Fibroblast of skin of left biceps (primary cell): Measurements from ENCODE around the gene MAZ.
A peak's percentile ranks its signal among the peaks of the same experiment; 100 is the strongest.

Source experiments
- DNase-seq, 2 experiments: peaks; one replicate each; pipeline ENCODE4 v3.0.0-alpha.2; 2013; ENCODE audit warnings: low read depth in 2 of 2

The MAZ gene

DNA sequence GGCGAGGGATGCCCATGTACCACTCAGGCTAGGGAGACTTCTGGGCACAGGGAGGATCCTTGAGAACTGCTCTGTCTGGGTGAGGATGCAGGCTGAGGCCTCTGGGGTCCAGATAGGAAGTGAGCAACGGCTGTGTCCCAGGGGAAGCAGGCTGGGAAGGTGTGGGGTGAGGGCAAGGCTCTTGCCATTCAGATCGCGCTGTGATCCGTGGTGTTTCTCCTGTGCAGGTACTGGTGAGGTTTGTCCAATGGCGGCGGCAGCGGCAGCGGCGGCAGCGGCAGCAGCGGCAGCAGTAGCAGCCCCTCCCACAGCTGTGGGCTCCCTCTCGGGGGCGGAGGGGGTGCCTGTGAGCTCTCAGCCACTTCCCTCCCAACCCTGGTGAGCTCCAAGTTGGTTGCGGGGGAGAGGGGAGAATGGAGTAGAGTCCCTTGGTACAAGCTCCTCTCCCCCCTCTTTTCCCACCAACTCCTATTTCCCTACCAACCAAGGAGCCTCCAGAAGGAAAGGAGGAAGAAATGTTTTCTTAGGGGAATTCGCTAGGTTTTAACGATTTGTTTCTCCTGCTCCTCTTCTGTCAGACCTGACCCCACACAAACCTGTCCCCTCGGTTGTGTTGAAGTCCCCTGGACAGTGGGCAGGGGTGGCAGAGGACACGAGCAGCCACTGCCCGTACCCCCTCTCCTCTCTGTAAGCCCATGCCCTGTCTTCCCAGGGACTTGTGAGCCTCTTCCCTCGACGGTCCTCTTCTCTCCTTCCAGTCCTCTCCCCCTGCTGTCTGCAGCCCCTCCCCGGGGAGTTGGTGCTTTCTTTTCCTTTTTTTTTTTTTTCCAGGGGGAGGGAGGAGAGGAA lies 3.7 kb downstream of the MAZ start:
- no peak for DNase-seq

DNA sequence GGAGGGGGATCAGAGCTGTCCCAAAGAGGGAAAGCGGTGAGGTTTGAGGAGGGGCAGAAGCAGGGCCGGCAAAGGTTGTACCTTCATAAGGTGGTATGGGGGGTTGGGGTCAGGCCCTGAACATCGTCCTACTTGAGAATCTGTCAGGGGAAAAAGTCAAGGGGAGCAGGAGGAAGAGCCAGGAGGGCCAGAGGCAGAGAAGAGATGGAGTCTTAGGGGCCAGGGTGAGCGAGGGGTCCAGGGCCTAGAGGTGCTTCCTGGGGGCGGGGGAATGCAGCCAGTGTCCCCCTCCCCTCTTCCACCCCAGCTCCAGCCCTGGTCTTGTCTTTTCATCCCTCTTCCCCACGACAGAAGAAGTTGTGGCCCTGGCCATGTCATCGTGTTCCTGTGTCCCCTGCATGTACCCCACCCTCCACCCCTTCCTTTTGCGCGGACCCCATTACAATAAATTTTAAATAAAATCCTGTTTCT lies 4.4 kb downstream of the MAZ start:
- DNase-seq, result no peak

DNA sequence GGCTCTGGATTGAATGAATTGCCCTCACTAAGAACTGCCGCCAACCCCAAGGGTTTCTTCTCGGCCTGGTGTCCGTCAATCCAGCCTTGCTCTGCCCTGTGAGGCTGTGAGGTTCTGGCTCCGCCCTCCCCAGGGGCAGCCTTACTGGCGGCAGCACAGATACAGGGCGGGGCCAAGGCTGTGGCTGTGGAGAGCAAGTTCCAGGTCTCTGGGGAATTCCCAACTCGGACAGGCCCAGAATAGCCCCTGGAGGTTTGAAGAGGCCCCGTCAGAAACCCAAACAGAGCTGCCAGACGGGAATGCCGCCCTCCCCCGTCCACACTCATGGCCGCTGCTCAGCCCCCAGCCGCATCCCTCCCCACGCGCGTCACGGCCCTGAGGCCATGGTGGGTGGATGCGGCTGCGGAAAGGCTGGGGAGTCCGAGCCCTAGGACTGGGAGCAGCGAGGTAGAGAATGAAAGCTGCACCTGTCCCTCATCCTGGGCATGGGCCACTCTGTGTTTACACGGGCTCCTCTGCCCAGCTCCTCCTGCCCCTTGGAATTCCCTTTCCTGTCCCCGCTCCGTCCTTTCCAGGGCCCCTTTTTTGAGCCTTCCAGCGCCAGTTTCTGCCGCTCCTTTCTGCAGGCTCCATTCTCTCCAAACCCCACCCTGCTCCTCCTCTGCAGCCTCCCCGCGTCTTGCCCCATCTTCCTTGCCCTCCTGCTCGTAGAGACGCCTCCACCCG lies 5.0 kb downstream of the MAZ start:
- DNase-seq, result peak; percentile 78 to 80

DNA sequence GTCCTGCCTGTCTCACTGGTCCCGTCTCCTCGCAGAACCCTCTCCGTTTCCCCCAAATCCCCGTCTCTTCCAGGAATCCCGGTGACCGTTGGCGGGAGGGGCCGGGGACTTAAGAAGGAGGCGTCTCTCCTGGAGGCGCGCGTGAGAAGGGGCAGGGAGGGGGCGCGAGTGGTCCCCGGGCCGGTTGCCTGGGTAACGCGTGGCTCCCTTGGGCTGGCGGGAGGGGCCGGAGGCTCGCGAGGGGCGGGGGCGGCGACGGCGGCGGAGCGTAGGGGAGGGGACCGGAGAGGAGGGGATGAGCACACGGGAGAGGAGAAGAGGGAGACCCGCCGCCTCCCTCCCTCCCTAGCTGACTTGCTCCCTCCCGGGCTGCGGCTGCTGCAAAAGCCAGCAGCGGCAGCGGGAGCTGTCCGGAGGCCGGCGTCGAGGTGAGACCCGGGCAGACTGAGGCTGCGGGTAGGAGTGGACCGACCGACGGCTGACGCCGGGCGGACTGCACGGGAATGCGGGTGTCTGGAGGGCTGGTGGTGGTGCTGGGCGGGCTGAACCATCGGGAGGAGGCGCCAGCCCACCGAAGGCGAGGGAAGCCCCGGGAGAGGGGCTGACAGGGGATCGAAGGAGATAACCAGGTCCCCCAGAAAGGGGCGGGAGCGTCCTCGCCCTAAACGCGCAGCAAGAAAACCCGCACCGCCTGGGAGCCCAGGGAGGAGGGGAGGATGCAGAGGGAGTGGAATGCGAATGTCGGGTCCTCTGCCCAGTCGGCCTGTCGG lies 5.8 kb downstream of the MAZ start, which contains the start of gene PRRT2:
Gene PRRT2 (plus strand): TSS at position 298 of the 770 bp plus-strand sequence. CDS start 862 bp downstream, outside the sequence.
- no peak for DNase-seq

DNA sequence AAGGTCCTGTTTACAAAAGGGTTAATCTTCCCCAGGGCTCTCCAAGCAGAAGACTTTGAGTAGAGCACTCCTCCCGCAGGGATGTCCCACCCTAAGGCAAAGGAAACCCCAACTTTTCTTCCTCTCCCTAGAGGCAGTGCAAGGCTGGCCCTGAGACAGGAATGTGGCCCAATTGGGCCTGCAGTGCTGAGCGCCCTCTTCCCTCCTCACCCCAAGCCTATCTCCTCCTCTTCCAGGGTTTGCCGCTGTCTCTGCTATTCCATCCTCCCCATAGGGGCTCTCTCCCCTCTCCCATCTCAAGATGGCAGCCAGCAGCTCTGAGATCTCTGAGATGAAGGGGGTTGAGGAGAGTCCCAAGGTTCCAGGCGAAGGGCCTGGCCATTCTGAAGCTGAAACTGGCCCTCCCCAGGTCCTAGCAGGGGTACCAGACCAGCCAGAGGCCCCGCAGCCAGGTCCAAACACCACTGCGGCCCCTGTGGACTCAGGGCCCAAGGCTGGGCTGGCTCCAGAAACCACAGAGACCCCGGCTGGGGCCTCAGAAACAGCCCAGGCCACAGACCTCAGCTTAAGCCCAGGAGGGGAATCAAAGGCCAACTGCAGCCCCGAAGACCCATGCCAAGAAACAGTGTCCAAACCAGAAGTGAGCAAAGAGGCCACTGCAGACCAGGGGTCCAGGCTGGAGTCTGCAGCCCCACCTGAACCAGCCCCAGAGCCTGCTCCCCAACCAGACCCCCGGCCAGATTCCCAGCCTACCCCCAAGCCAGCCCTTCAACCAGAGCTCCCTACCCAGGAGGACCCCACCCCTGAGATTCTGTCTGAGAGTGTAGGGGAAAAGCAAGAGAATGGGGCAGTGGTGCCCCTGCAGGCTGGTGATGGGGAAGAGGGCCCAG lies 6.7 kb downstream of the MAZ start:
- no peak for DNase-seq

DNA sequence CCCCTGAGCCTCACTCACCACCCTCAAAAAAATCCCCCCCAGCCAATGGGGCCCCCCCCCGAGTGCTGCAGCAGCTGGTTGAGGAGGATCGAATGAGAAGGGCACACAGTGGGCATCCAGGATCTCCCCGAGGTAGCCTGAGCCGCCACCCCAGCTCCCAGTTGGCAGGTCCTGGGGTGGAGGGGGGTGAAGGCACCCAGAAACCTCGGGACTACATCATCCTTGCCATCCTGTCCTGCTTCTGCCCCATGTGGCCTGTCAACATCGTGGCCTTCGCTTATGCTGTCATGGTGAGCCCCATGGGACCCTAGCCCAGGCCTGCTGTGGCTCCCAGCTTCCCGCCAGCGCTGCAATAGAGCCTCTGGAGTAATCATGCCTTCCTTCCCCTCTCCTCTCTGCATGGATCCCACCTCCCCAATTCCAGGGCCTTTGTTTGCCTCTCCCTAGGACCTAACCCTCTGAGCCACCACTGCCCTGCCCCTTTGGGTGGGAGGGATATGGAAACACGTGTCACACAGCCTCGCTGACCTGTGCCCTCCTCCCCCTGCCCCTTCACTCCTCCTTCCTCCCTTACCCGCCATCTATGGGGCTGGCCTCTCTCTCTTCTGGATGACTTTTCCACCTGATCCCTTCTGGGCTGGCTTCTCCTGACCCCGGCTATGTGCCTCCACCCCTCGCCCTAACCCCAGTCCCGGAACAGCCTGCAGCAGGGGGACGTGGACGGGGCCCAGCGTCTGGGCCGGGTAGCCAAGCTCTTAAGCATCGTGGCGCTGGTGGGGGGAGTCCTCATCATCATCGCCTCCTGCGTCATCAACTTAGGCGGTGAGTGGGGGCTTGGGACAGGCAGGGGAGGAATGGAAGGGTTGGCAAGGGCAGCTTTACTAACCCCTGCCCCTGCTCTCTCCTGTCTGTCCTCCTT lies 7.6 kb downstream of the MAZ start:
- DNase-seq, result no peak

DNA sequence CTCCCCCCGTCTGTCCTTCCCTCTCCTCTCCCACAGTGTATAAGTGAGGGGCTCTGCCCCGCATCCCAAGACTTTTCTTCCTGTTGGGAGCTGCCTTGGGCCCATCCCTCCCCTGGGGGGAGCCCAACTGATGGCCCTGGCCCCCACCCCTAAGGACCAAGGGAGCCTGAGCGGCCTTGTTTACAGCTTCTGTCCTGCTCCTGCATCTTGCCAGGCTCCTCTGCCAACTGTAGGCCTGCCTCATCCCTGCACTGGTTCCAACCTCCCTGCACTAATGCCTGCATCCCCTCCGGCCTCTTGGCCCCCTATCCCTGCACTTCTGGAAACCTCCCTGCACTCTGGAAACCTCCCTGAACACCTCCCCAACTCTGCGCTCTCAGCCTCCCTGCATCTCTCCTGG lies 8.3 kb downstream of the MAZ start:
- DNase-seq, result no peak

DNA sequence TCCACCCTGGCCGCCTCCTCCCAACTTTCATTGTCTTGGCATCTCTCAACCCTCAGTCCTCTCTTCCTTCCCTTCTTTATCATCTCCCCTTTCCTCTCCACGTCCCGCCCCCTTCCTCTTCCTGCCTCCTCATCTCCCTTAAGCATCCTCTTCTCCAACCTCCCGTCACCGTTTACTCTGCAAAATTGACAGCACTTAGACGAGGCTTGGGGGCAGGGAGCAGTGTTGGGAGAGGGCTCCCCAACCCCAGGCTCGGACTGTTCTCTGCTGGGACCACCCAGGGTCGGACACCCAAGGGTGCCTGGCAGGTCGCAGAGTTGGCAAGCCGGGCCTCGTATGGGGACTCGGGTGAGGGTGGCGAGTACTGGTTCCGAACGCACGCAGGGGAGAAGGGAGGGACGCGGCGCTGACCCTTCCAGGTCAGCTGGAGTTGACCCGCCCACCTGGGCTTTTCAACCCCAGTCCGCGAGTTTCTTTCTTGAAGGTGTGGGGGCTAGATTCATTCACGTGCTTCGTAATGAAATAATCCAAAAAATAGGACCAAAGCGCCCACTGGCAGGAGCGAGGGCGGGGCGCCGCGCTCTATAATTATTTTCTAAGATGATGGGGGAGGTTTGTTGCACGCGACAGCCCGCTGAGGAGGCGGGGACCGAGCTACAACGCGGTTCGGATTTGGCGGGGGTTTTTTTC lies 8.8 kb downstream of the MAZ start:
- DNase-seq, result no peak

DNA sequence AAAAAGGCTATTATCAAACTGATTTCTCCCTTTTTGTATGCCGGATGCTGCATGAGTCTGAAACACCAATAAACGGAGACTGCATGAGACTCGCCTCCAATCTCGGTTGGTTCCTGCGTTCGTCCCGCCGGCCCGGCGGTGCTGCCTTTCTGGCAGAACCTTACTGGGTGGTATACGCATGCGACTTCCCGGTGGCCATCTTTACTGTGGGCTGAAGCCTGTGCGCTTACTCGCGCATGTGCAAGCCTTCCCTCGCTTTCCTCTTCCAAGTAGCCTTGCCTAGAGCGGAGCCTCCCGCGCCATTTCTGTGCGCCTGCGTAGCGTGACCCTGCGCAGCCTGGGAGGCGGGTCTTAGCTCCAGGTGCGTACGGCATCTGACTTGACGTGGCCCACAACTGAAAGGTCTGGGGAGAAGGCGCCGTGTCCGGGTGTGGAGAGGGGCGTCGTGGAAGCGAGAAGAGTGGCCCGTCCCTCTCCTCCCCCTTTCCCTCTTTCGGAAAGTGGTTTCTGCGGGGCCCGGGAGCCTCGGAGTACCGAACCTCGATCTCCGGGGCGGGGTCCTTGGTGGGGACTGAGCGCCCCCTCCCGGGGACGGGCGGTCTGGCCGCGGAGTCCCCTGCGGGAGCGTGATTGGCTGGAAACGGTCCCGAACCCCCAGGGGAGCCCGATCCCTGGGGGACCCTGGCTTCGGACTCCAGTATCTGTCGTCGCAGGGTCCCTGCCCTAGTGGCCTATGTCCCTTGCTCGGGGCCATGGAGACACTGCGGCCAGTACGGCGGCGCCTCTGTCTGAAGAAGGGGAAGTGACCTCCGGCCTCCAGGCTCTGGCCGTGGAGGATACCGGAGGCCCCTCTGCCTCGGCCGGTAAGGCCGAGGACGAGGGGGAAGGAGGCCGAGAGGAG lies 9.7 kb downstream of the MAZ start, which contains the start of gene PAGR1:
Gene PAGR1 (plus strand): TSS at position 360 of the 901 bp plus-strand sequence. CDS start 374 bp downstream, at position 734.
- DNase-seq, result peak; percentile 98

DNA sequence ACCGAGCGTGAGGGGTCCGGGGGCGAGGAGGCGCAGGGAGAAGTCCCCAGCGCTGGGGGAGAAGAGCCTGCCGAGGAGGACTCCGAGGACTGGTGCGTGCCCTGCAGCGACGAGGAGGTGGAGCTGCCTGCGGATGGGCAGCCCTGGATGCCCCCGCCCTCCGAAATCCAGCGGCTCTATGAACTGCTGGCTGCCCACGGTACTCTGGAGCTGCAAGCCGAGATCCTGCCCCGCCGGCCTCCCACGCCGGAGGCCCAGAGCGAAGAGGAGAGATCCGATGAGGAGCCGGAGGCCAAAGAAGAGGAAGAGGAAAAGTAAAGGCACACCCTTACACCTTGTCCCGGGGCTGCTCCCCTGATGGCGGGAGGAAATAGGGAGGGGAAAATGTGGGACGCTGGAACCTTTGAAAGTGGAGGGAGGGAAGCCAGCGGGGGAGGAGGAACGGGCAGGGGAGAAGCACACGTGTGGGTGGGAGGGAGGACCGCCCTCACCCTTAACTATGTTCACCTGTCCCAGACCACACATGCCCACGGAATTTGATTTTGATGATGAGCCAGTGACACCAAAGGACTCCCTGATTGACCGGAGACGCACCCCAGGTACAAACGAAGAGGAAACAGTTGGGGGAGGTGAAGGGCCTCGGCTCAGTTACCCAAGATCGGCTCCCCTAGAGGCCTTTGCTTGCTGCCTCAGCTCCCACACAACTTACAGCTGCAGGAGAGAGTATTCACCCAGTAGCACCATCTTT lies 10.5 kb downstream of the MAZ start:
- no peak for DNase-seq

DNA sequence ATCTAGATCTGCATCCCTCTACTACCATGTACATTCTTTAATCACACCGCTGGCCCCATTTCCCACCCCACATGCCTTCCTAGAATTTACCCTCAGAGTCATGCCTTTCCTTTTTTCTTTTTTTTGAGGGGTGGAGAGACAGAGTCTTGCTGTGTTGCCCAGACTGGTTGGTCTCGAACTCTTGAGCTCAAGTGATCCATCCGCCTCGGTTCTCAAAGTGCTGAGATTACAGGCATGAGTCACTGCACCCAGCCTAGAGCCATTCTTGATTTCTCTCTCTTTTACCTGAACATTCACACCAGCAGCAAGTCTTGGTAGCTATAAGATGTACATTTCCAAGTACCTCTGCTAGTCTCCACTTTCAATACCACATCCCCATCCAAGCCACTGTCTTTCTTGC lies 11.8 kb downstream of the MAZ start:
- DNase-seq, result no peak

DNA sequence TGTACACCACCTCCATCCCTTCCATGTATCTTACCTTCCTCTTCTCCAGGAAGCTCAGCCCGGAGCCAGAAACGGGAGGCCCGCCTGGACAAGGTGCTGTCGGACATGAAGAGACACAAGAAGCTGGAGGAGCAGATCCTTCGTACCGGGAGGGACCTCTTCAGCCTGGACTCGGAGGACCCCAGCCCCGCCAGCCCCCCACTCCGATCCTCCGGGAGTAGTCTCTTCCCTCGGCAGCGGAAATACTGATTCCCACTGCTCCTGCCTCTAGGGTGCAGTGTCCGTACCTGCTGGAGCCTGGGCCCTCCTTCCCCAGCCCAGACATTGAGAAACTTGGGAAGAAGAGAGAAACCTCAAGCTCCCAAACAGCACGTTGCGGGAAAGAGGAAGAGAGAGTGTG lies 13.2 kb downstream of the MAZ start:
- no peak for DNase-seq

DNA sequence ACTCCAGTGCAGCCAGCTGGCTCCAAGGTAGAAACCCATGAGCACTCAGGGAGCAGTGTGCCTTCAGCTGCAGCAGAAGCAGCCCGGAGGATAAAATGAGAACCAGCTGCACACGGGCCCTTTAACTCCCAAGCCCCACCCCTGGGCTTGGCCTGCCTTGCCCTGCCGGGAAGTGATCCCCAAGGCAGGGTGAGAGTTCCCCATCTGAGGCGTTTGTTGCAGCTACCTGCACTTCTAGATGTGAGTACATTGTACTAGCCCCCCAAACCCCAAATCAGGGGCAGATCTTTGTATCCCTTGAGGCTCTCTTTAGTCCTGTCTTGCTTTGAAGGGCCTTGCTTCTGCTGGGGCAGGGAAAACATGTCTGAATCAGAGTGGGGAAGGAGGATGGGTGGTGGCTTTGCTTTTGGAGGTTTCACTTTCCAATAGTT lies 14.0 kb downstream of the MAZ start, which contains the start of gene MVP:
Gene MVP (plus strand): TSS at position 192 of the 431 bp plus-strand sequence. CDS start 10,088 bp downstream, outside the sequence.
- DNase-seq, result no peak

DNA sequence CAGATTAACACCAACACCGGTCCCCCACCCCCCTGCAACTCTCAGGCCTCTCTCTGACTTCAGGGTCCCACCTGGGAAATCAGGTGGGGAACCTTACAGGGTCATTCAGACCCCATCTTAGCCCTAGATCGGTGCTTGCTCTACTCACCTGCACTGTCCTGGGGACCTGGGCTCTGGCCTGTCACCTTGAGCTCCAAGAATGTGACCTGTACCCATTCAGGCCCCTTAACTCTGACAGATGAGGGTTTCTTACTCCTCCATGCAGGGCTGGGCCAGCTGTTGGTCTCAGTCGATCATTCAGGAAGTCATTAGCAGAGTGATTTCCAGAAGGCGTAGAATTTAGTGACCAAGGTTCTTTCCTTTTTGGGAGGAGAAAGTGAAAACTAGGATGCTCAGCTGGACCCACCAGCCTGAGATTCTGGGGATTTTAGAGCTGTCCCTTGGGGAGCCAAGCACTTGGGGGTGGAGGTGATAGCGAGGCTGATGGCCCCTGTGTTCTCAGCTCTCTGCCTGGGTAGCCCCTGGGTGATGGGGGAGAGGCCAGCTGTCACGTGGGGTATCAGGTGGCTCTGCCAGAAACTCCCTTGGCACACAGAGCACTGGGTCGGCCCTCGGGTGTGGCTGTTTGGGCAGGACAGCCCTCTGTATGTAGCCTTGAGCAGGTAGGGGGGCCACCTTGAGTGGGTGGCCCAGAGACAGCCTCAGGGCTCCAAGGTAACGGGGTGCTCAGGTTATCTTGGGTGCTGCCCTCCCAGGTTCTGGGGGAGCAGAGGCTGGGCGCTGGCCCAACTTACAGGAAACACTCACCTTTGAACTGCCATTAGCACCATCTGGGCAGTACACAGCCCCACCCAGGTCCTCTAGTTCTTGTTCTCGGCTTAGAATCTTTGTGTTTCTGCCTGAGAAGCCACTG lies 14.7 kb downstream of the MAZ start:
- no peak for DNase-seq

DNA sequence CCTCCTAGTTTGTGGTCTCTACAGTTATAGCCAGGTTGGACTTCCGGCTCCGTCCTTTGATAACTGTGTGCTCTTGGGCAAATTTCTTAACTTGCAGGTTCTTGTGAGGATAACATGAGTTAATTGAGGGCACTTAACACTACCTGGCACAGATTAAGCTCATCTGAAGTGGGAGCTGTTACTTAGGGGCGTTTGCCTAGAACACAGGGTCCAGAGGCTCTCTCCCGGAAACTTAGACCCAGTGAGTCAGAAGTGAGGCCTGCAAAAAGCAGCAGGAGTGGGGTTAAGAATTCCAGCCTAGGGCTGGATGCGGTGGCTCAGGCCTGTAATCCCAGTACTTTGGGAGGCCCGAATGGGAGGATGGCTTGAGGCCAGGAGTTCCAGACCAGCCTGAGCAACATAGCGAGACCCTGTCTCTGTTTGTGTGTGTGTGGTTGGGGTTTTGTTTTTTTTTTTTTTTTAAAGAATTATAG lies 15.3 kb downstream of the MAZ start:
- no peak for DNase-seq

DNA sequence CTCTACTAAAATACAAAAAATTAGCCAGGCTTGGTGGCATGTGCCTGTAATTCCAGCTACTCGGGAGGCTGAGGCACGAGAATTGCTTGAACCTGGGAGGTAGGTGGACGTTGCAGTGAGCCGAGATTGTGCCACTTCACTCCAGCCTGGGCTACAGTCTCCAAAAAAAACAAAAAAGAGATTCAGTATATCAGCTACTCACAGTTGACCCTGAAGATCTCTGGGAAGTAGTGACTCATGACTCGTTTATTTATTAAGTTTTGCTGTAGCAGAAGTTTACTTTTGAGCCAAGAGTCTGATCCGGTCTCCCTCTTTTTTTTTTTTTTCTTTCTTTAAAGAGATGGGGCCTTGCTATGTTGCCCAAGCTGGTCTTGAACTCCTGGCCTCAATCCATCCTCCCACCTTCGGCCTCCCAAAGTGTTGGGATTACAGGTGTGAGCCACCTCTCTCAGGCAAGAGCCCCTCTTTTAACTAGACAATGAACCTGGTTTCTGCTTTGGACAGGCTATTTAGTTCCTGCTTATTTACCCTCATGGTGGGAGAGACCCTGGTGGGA lies 18.3 kb downstream of the MAZ start:
- DNase-seq, result no peak
